LNCAP (cell line): ENCODE results near the gene MIGA1.

Experiments used
- TF ChIP-seq, protein P1 (sequence below): fragments of 450-650 bp; IDR thresholded peaks from 2 replicates; pipeline ENCODE4 v1.5.1; 2017; ENCODE audit warnings: mild to moderate bottlenecking

The MIGA1 gene

DNA sequence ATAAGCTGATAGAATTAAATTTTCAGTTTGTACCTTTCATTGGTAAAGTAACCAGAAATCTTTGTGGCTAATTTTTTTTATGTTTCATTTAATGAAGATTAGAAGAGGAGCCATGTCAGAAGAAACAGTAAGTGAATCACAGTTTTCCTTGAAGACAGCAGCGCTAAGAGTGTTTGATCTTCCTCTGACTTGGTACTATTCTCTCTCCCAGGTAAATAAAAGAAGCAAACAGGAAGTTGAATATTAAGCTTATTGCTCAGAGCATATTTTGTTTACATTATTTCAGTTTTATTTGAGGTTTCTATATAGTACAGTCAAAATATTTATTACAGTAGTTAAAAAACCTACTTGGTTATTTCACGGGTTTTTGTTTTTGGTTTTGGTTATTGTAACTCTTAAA lies 3.7 kb downstream of the MIGA1 start:
- TF ChIP-seq, protein P1, sequence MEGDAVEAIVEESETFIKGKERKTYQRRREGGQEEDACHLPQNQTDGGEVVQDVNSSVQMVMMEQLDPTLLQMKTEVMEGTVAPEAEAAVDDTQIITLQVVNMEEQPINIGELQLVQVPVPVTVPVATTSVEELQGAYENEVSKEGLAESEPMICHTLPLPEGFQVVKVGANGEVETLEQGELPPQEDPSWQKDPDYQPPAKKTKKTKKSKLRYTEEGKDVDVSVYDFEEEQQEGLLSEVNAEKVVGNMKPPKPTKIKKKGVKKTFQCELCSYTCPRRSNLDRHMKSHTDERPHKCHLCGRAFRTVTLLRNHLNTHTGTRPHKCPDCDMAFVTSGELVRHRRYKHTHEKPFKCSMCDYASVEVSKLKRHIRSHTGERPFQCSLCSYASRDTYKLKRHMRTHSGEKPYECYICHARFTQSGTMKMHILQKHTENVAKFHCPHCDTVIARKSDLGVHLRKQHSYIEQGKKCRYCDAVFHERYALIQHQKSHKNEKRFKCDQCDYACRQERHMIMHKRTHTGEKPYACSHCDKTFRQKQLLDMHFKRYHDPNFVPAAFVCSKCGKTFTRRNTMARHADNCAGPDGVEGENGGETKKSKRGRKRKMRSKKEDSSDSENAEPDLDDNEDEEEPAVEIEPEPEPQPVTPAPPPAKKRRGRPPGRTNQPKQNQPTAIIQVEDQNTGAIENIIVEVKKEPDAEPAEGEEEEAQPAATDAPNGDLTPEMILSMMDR: no peak

DNA sequence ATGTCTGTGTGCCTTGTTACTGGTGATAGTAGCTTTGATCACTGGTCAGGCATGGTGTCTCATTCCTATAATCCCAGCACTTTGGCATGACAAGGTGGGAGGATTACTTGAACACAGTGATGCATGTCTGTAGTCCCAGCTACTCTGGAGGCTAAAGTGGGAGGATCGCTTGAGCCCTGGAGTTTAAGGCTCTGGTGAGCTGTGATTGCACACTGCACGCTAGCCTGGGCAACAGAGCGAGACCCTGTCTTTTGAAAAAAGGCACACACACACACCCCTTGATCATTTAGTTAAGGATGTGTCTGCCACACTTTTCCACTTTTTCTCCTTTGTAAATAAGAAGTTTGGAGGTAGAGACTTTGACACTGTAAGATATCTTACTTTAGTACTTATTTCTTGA lies 15.1 kb downstream of the MIGA1 start:
- TF ChIP-seq, protein P1: no peak

DNA sequence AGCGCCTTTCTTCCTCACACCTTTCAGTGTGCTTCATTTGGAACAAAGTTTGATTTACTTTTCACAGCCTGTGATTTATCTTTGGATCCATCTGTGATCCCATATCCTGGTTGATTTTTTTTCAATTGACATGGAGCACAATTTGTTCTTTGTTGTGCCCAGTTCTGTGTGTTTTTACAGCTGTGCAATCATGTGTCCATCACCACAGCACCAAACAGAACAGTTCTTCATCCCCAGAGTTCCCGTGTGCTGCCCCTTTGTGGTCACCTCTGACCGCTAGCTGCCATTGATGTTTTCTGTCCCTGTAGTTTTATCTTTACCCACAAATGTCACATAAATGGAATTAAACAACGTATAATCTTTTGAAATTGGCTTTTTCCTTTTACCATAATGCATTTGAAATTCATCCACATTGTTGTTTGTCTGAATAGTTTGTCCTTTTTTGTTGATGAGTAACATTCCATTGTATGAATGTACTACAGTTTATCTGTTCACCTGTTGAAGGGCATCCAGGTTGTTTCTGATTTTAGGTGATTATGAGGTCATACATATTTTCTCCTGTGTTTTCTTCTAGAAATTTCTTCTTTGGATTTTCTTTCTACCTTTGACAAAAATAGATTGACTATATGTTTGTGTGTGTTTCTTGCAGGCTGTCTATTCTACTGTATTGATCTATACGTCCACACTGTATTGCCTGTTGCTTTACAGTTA lies 17.4 kb downstream of the MIGA1 start:
- TF ChIP-seq, protein P1: peak; percentile 27; the same call in 1 of the 2 replicates

DNA sequence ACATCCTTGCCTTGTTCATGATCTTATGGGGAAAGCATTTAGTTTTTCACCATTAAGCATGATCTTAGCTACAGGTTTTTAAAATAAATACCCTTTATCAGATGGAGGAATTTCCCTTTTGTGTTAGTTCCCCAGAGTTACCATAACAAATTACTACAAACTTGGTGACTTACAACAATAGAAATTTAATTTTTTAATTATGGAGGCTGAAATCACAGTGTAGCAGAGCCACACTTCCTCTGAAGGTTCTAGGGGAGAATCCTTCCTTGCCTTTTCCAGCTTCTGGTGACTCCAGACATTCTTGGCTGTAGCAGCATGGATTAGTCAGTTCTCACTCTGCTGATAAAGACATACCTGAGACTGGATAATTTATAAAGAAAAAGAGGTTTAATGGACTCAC lies 18.5 kb downstream of the MIGA1 start:
- TF ChIP-seq, protein P1: no peak

DNA sequence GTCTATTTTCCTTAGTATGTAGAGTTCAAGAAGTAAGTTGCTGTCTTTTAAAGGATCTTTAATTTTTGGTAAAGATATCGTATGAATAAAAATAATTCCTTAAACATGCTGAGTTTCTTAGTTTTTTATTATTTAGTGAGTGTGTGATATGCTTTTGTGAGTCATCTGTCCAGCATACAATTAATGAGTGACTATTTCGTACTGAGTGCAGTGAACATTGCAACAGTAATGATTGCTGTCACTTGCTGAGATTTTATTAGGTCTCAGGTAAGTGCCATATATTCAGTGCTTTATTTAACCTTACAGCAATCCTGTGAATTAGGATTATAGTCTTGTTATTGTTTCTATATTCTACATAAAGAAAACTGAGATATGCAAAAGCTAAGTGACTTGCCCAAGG lies 22.6 kb downstream of the MIGA1 start:
- TF ChIP-seq, protein P1: no peak

DNA sequence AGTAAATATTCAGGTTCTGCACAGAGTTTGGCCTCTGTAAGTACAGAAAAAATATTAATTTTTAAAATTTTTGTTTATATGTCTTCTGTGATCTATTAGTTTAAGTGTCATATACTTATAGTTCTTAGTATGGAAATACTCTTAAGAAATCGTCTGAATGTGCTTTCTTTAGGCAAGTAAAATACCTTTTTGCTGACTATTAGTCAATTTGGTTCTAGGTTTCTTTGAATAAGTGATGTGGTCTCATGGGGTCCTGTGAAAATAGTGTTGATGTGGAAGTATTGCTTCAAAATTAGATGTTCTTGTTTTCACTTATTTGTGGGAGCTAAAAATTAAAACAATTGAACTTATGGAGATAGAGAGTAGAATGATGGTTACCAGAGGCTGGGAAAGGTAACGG lies 23.9 kb downstream of the MIGA1 start:
- TF ChIP-seq, protein P1: no peak

DNA sequence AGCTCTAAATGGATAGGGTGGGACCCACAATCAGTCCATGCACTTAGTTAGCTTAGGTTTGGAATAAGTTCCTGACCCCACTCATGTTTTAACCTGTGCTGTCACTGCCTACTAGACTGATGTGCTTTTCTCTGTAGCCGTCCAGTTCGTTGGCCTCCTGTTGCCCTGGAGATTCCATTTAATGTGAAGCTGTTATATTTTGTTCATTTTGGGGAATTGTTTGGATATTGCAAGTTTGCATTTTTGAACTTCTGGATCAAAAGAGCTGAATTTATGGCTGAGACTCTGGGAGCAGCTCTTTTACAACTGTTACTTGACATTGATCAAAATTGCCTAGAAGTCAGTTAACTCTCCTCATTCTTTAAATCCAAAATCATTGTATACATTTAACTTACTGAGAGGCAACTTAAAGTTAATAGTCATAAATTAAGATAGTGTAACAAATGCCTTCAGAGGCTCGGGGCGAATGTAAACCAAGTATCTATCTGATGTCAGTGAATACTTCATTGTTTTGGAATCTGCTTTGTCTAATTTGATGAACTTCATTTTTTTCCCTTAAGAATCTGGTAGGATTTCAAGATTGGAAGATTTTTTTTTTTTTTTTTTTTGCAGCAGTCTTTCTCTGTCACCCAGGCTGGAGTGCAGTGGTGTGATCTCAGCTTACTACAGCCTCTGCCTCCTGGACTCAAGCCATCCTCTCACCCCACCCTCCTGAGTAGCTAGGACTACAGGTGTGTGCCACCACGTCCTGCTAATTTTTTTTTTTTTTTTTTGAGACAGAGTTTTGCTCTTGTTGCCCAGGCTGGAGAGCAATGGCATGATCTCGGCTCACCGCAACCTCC lies 38.1 kb downstream of the MIGA1 start:
- TF ChIP-seq, protein P1: no peak
